CD4-positive, CD25-positive, alpha-beta regulatory T cell (primary cell): ENCODE results near the gene OSBPL9. TPM values are rescaled to one million over a fixed set of nuclear protein-coding genes. Genes with fewer than 3 reads are reported as not detected.
"Not testable (repeated sequence)": the region's sequence is repeated elsewhere in the genome, so short reads cannot be mapped to it uniquely, and the experiment has no call there.

Experiments used
- ATAC-seq, 2 donors: fragments of 150-1000 bp; cut with Tn5 transposase; one replicate each; pipeline ENCODE4 v1.10.0; 2021; ENCODE audit warnings: low read depth in 2 of 2, moderate number of reproducible peaks in 2 of 2, moderate library complexity in 1 of 2
- DNase-seq, 3 donors: peaks; one replicate each; pipeline versions ENCODE4 v3.0.0 to v3.0.0-alpha.2; 2012 to 2022; ENCODE audit warnings: mixed read lengths in 1 of 3
- H3K27ac ChIP-seq: one replicate; pipeline ENCODE4 v1.7.0; 2013; ENCODE audit warnings: mild to moderate bottlenecking, low read length; ENCODE audit not compliant: insufficient read depth, poor library complexity, severe bottlenecking
- H3K27me3 ChIP-seq: one replicate; pipeline ENCODE4 v1.7.0; 2013; ENCODE audit warnings: low read length; ENCODE audit not compliant: control insufficient read depth, insufficient read depth
- H3K36me3 ChIP-seq: one replicate; pipeline ENCODE4 v1.7.0; 2013; ENCODE audit warnings: mild to moderate bottlenecking, low read length, moderate library complexity; ENCODE audit not compliant: control insufficient read depth, insufficient read depth
- H3K4me1 ChIP-seq: 2 replicates; pipeline ENCODE4 v1.7.0; 2013; ENCODE audit warnings: mild to moderate bottlenecking, low read length; ENCODE audit not compliant: insufficient read depth, control insufficient read depth, poor library complexity, severe bottlenecking
- H3K4me3 ChIP-seq: one replicate; pipeline ENCODE4 v1.7.0; 2013; ENCODE audit warnings: low read depth, mild to moderate bottlenecking, low read length, moderate library complexity
- H3K9me3 ChIP-seq, 2 experiments: 1 replicate in 1 of 2; 2 replicates in 1 of 2; pipeline ENCODE4 v1.7.0; 2013; ENCODE audit warnings: low read length in 2 of 2, mild to moderate bottlenecking in 1 of 2, moderate library complexity in 1 of 2; ENCODE audit not compliant: control insufficient read depth in 2 of 2
- H3K27ac Mint-ChIP-seq, 3 donors: one replicate each; pipeline ENCODE4 v1.8.0; 2020 to 2022; ENCODE audit warnings: mild to moderate bottlenecking in 3 of 3, mixed read lengths in 3 of 3, moderate library complexity in 2 of 3
- H3K27me3 Mint-ChIP-seq: one replicate; pipeline ENCODE4 v1.8.0; 2022; ENCODE audit warnings: mild to moderate bottlenecking, mixed read lengths
- H3K36me3 Mint-ChIP-seq: one replicate; pipeline ENCODE4 v1.8.0; 2020; ENCODE audit warnings: mixed read lengths
- H3K4me1 Mint-ChIP-seq, 4 donors: one replicate each; pipeline ENCODE4 v1.8.0; 2020 to 2022; ENCODE audit warnings: mixed read lengths in 4 of 4, mild to moderate bottlenecking in 1 of 4
- H3K4me3 Mint-ChIP-seq, 4 donors: one replicate each; pipeline ENCODE4 v1.8.0; 2020 to 2022; ENCODE audit warnings: mild to moderate bottlenecking in 4 of 4, mixed read lengths in 4 of 4, moderate library complexity in 3 of 4
- H3K9me3 Mint-ChIP-seq, 7 donors: one replicate each; pipeline ENCODE4 v1.8.0; 2020 to 2022; ENCODE audit warnings: mixed read lengths in 7 of 7, mild to moderate bottlenecking in 3 of 7, moderate library complexity in 2 of 7
- polyA plus RNA-seq, 4 donors: library from polyadenylated mRNA; unstranded; fragments of 300-500 nt; fragmentation: Illumina TruSeq; gene quantifications; one replicate each; pipeline ENCODE4 v1.2.3, GENCODE V29; 2021
- total RNA-seq: library from RNA; stranded (reverse); gene quantifications from one replicate; pipeline ENCODE4 v1.2.3, GENCODE V29; 2022

OSBPL9 gene
- total and polyA plus RNA-seq, 5 donors from 2014 or later, result 33.5 to 45.2 (median 40.0) TPM

- peaks cover 15% of the 10 kb centered on the region for H3K36me3 Mint-ChIP-seq
- H3K4me1 Mint-ChIP-seq, result peaks cover 11 to 24% (median 14%) of the 10 kb centered on the region in 4 donors
- ATAC-seq (no peak), DNase-seq (no peak)
- no peaks in the 10 kb centered on the region for H3K36me3 ChIP-seq
- H3K9me3 ChIP-seq, result no peaks in the 10 kb centered on the region
- H3K9me3 Mint-ChIP-seq, result peaks cover 0 to 4% (median 0%) of the 10 kb centered on the region in 7 donors
- H3K27me3 ChIP-seq, result no peaks in the 10 kb centered on the region
- no peak overlapping the region for H3K4me3 Mint-ChIP-seq
- no peaks in the 10 kb centered on the region for H3K4me1 ChIP-seq
- H3K4me3 ChIP-seq, result no peak overlapping the region
- no peaks in the 10 kb centered on the region for H3K27me3 Mint-ChIP-seq
- H3K27ac Mint-ChIP-seq, result no peak overlapping the region
- no peak overlapping the region for H3K27ac ChIP-seq
These were observed 22.8 kb downstream of the OSBPL9 start for GRCh38 chr1:51639694-51640093.

- Mint-ChIP-seq H3K4me3 (no peak overlapping the region), H3K27ac (no peak overlapping the region)
- ATAC-seq, result no peak
These were observed 24.2 kb downstream of the OSBPL9 start for GRCh38 chr1:51641096-51641495.

GRCh38 chr1:51642739-51643142, 25.8 kb downstream of the OSBPL9 start:
- H3K27me3 ChIP-seq, result no peaks in the 10 kb centered on the region
- Mint-ChIP-seq H3K4me1 (peaks cover 0 to 13% (median 11%) of the 10 kb centered on the region in 4 donors), H3K9me3 (peaks cover 0 to 4% (median 0%) of the 10 kb centered on the region in 7 donors), H3K27ac (peak overlapping the region in 1 of 3 donors; percentile 4), H3K27me3 (no peaks in the 10 kb centered on the region), H3K36me3 (peaks cover 12% of the 10 kb centered on the region), H3K4me3 (no peak overlapping the region)
- H3K9me3 ChIP-seq, result no peaks in the 10 kb centered on the region
- no peaks in the 10 kb centered on the region for H3K4me1 ChIP-seq
- no peak overlapping the region for H3K4me3 ChIP-seq
- H3K36me3 ChIP-seq, result no peaks in the 10 kb centered on the region
- ATAC-seq, result no peak
- DNase-seq, result no peak
- no peak overlapping the region for H3K27ac ChIP-seq

More at GRCh38 chr1:51641096-51641495, 24.2 kb downstream of the OSBPL9 start:
- DNase-seq, result no peak
- Mint-ChIP-seq H3K4me1 (peaks cover 0 to 13% (median 12%) of the 10 kb centered on the region in 4 donors), H3K27me3 (no peaks in the 10 kb centered on the region), H3K36me3 (peaks cover 12% of the 10 kb centered on the region), H3K9me3 (peaks cover 0 to 4% (median 0%) of the 10 kb centered on the region in 7 donors)
- no peaks in the 10 kb centered on the region for H3K9me3 ChIP-seq
- no peak overlapping the region for H3K4me3 ChIP-seq
- no peaks in the 10 kb centered on the region for H3K36me3 ChIP-seq
- no peak overlapping the region for H3K27ac ChIP-seq
- no peaks in the 10 kb centered on the region for H3K27me3 ChIP-seq
- H3K4me1 ChIP-seq, result no peaks in the 10 kb centered on the region

GRCh38 chr1:51643362-51643761, 26.5 kb downstream of the OSBPL9 start:
- H3K4me3 ChIP-seq, result no peak overlapping the region
- H3K27me3 ChIP-seq, result no peaks in the 10 kb centered on the region
- Mint-ChIP-seq H3K27me3 (no peaks in the 10 kb centered on the region), H3K4me1 (peaks cover 2 to 14% (median 8%) of the 10 kb centered on the region in 4 donors), H3K27ac (peak overlapping the region in 1 of 3 donors; percentile 4), H3K4me3 (no peak overlapping the region), H3K36me3 (peaks cover 12% of the 10 kb centered on the region), H3K9me3 (peaks cover 0 to 4% (median 0%) of the 10 kb centered on the region in 7 donors)
- no peak overlapping the region for H3K27ac ChIP-seq
- no peak for DNase-seq
- H3K9me3 ChIP-seq, result no peaks in the 10 kb centered on the region
- H3K4me1 ChIP-seq, result no peaks in the 10 kb centered on the region
- no peaks in the 10 kb centered on the region for H3K36me3 ChIP-seq
- ATAC-seq, result no peak

- Histone ChIP-seq H3K27ac (no peak overlapping the region), H3K27me3 (no peaks in the 10 kb centered on the region), H3K9me3 (no peaks in the 10 kb centered on the region), H3K4me3 (no peak overlapping the region), H3K36me3 (no peaks in the 10 kb centered on the region), H3K4me1 (no peaks in the 10 kb centered on the region)
- no peaks in the 10 kb centered on the region for H3K27me3 Mint-ChIP-seq
- no peak overlapping the region for H3K4me3 Mint-ChIP-seq
- H3K4me1 Mint-ChIP-seq, result peaks cover 5 to 15% (median 10%) of the 10 kb centered on the region in 4 donors
- H3K27ac Mint-ChIP-seq, result no peak overlapping the region
- no peak for ATAC-seq
- peaks cover 12% of the 10 kb centered on the region for H3K36me3 Mint-ChIP-seq
- DNase-seq, result no peak
- H3K9me3 Mint-ChIP-seq, result peaks cover 0 to 4% (median 0%) of the 10 kb centered on the region in 7 donors
These were observed 27.1 kb downstream of the OSBPL9 start for GRCh38 chr1:51644020-51644419.

- DNase-seq (no peak), ATAC-seq (no peak)
- Histone ChIP-seq H3K4me3 (no peak overlapping the region), H3K9me3 (no peaks in the 10 kb centered on the region), H3K36me3 (no peaks in the 10 kb centered on the region), H3K4me1 (no peaks in the 10 kb centered on the region), H3K27ac (no peak overlapping the region), H3K27me3 (no peaks in the 10 kb centered on the region)
- no peak overlapping the region for H3K4me3 Mint-ChIP-seq
- H3K27ac Mint-ChIP-seq, result no peak overlapping the region
- H3K27me3 Mint-ChIP-seq, result no peaks in the 10 kb centered on the region
- peaks cover 9% of the 10 kb centered on the region for H3K36me3 Mint-ChIP-seq
- peaks cover 5 to 12% (median 10%) of the 10 kb centered on the region in 4 donors for H3K4me1 Mint-ChIP-seq
- H3K9me3 Mint-ChIP-seq, result peaks cover 0 to 4% (median 0%) of the 10 kb centered on the region in 7 donors
These were observed 27.8 kb downstream of the OSBPL9 start for GRCh38 chr1:51644533-51645197.

- H3K27me3 Mint-ChIP-seq, result not testable (repeated sequence)
These were observed 29.7 kb downstream of the OSBPL9 start for GRCh38 chr1:51646592-51646991.

More at GRCh38 chr1:51646592-51646991, 29.7 kb downstream of the OSBPL9 start:
- H3K36me3 Mint-ChIP-seq, H3K36me3 ChIP-seq, H3K9me3 ChIP-seq, H3K27me3 ChIP-seq, H3K4me3 ChIP-seq, H3K27ac ChIP-seq, H3K4me1 ChIP-seq, H3K9me3 Mint-ChIP-seq, H3K27ac Mint-ChIP-seq, DNase-seq, H3K4me3 Mint-ChIP-seq, ATAC-seq: not testable (repeated sequence)
- H3K4me1 Mint-ChIP-seq, result peaks cover 5 to 19% (median 12%) of the 10 kb centered on the region in 4 donors
